K562 treated with DMSO at 1 percent for 24 hours (cell line): ENCODE results near the gene TARBP2. TPM values are rescaled to one million over a fixed set of nuclear protein-coding genes. Genes with fewer than 3 reads are reported as not detected.

Experiments used
- total RNA-seq: library from RNA; unstranded; fragments of 300-600 nt; gene quantifications from 2 replicates; pipeline ENCODE4 v1.2.3, GENCODE V29; 2022; ENCODE audit warnings: low read depth; ENCODE audit not compliant: insufficient read depth

TARBP2 gene, protein sequence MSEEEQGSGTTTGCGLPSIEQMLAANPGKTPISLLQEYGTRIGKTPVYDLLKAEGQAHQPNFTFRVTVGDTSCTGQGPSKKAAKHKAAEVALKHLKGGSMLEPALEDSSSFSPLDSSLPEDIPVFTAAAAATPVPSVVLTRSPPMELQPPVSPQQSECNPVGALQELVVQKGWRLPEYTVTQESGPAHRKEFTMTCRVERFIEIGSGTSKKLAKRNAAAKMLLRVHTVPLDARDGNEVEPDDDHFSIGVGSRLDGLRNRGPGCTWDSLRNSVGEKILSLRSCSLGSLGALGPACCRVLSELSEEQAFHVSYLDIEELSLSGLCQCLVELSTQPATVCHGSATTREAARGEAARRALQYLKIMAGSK
- 61.8 and 66.9 TPM in 2 replicates for total RNA-seq

GRCh38 chr12:53500776-53501614, at the start of gene TARBP2:
Gene TARBP2 (plus strand): TSS chr12:53501283. CDS start chr12:53501409, 126 bp downstream.

GRCh38 chr12:53451661-53452158, 49.4 kb upstream of the TARBP2 start, which contains the start of gene PCBP2:
Gene PCBP2 (plus strand): TSS chr12:53452102. CDS start chr12:53454801, 2,699 bp downstream.

GRCh38 chr12:53499266-53500141, 1.6 kb upstream of the TARBP2 start, which contains the start of gene MAP3K12:
Gene MAP3K12 (minus strand): TSS chr12:53499458. CDS start chr12:53487391, 12,067 bp downstream.

DNA sequence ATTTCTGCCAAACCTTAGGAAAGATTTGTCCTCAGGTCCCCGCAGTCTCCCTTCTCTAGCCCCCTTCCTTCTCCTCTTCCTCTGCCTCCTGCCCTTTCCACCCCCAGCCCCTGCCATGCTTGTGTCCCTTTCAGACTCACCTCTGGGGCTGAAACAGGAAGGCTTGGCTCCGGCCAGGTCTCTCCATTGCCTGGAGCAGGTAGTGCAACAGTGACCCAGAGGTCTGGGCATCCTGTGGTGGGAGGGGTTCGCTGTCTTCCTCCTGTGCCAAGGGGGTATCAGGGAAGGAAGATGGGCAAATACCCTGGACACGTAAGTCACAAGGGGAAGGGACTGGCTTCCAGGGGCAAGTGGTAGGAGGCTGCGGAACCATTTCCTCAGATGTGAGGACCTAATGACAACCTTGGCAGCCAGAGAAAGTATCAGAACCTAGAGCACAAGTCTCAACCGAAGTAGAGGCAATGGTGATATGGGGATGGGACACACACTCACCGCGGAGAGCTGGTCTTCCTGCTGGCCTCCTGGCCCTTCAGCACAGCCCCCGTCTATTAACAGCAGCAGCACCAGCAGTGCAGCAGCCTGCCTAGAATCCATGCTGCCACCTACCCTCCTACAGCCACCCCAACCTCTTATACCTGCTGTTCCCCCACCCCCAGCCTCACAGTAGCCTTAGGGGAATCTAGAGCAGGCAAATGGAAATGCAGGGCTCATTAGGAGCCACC, 6.0 kb downstream of the TARBP2 start, which contains the start of gene NPFF:
TSS of gene NPFF (minus strand) at position 604 of the 722 bp plus-strand sequence. CDS start at position 594, 10 bp downstream.

Other genes starting within 250 kb of the TARBP2 start
- 35.7 and 41.1 TPM in 2 replicates for gene ESPL1, start 233.0 kb upstream of the TARBP2 start, total RNA-seq
- gene PFDN5, start 205.7 kb upstream of the TARBP2 start, total RNA-seq = 578 and 589 TPM in 2 replicates
- 4.4 and 6.6 TPM in 2 replicates for gene MYG1, start 201.6 kb upstream of the TARBP2 start, total RNA-seq
- 76.6 and 87.2 TPM in 2 replicates for gene AAAS, start 179.7 kb upstream of the TARBP2 start, total RNA-seq
- not detected in 2 replicates for gene SP7, start 164.9 kb upstream of the TARBP2 start, total RNA-seq
- gene SP1, start 121.1 kb upstream of the TARBP2 start, total RNA-seq = 28.2 and 29.2 TPM in 2 replicates
- 44.0 and 52.1 TPM in 2 replicates for gene AMHR2, start 77.4 kb upstream of the TARBP2 start, total RNA-seq
- gene PRR13, start 59.5 kb upstream of the TARBP2 start, total RNA-seq = 257 and 263 TPM in 2 replicates
- 966 and 972 TPM in 2 replicates for gene PCBP2, start 49.2 kb upstream of the TARBP2 start, total RNA-seq
- 1.5 and 4.7 TPM in 2 replicates for gene MAP3K12, start 1.8 kb upstream of the TARBP2 start, total RNA-seq
- gene NPFF, start 6.2 kb downstream of the TARBP2 start, total RNA-seq = not detected in 2 replicates
- gene ATF7, start 125.1 kb downstream of the TARBP2 start, total RNA-seq = 9.2 and 11.3 TPM in 2 replicates
- 452 and 456 TPM in 2 replicates for gene ATP5MC2, start 174.8 kb downstream of the TARBP2 start, total RNA-seq
- gene CALCOCO1, start 226.2 kb downstream of the TARBP2 start, total RNA-seq = 37.8 and 38.3 TPM in 2 replicates